Erythroblast (primary cell): ENCODE data around the gene STAT5A.

ENCODE experiments used
- GATA1 ChIP-seq: IDR thresholded peaks from 2 replicates; pipeline ENCODE4 v1.6.1; 2011; ENCODE audit warnings: low read depth, mild to moderate bottlenecking, control low read depth, low read length, moderate library complexity
- POLR2A ChIP-seq: IDR thresholded peaks from 2 replicates; pipeline ENCODE4 v1.6.1; 2011; ENCODE audit warnings: mild to moderate bottlenecking, low read length

DNA sequence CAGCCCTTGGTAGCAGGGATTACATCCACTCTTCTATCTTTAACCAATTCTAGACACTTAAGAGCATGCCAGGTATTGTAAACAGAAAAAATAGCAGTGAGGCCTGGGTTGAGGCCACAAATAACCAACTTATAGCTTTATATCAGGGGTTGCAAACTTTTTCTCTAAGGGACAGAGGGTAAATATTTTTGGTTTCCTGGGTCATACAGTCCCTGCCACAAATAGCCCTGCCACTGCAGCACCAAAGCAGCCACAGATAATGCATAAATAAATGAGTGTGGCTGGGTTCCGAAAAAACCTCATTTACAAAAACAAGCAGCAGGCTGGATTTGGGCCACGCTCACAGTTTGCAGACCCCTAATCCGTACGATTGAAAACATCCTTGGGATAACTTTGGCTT is 53.3 kb downstream of the STAT5A start:
- TF ChIP-seq POLR2A = no peak
- TF ChIP-seq GATA1 = no peak
